CD14-positive monocyte (primary cell): ENCODE data around the gene HTD2. TPM values are rescaled to one million over a fixed set of nuclear protein-coding genes. Genes with fewer than 3 reads are reported as not detected.

Experiments
- DNase-seq, 3 donors: peaks; one replicate each; pipeline ENCODE4 v3.0.0-alpha.2; 2011 to 2022
- H2AFZ ChIP-seq: 2 replicates; pipeline ENCODE4 v1.6.0; 2012; ENCODE audit warnings: mild to moderate bottlenecking, low read depth, low read length, inconsistent platforms; ENCODE audit not compliant: insufficient read depth, poor library complexity, severe bottlenecking
- H3K27ac ChIP-seq, 2 donors: 1 replicate in 1 of 2; 2 replicates in 1 of 2; pipeline ENCODE4 v1.5.1; 2012 to 2013; ENCODE audit warnings: low read length in 2 of 2, control low read depth in 1 of 2, inconsistent platforms in 1 of 2, low read depth in 1 of 2, mild to moderate bottlenecking in 1 of 2
- H3K27me3 ChIP-seq, 2 donors: one replicate each; pipeline versions ENCODE4 v1.6.0 to v1.6.1; 2011 to 2013; ENCODE audit warnings: low read length in 2 of 2; ENCODE audit not compliant: control insufficient read depth in 2 of 2, insufficient read depth in 2 of 2
- H3K36me3 ChIP-seq, 2 donors: replicated peaks in 1 of 2; 1 replicate in 1 of 2; 2 replicates in 1 of 2; pipeline versions ENCODE4 v1.5.1 to v1.6.1; 2012 to 2013; ENCODE audit warnings: low read length in 2 of 2, control low read depth in 1 of 2, inconsistent platforms in 1 of 2, mild to moderate bottlenecking in 1 of 2; ENCODE audit not compliant: insufficient read depth in 2 of 2, control insufficient read depth in 1 of 2
- H3K4me1 ChIP-seq, 2 donors: 1 replicate in 1 of 2; 2 replicates in 1 of 2; pipeline versions ENCODE4 v1.5.1 to v1.6.1; 2012 to 2013; ENCODE audit warnings: low read length in 2 of 2, control low read depth in 1 of 2, inconsistent platforms in 1 of 2, mild to moderate bottlenecking in 1 of 2, moderate library complexity in 1 of 2; ENCODE audit not compliant: insufficient read depth in 2 of 2, control insufficient read depth in 1 of 2
- H3K4me2 ChIP-seq: replicated peaks from 2 replicates; pipeline ENCODE3; 2012; ENCODE audit warnings: low read length, moderate library complexity, mild to moderate bottlenecking; ENCODE audit not compliant: poor library complexity, severe bottlenecking; ENCODE audit errors: extremely low read depth
- H3K4me3 ChIP-seq, 3 experiments: fragments of 200-600 bp in 1 of 3; sonication (generic) in 1 of 3; replicated peaks in 1 of 3; 1 replicate in 2 of 3; 2 replicates in 1 of 3; pipeline ENCODE4 v1.5.1; 2011 to 2013; ENCODE audit warnings: low read length in 3 of 3, mild to moderate bottlenecking in 3 of 3, control low read depth in 2 of 3, low read depth in 2 of 3, inconsistent platforms in 1 of 3, moderate library complexity in 1 of 3
- H3K79me2 ChIP-seq: 2 replicates; pipeline ENCODE4 v1.6.0; 2012; ENCODE audit warnings: mild to moderate bottlenecking, control low read depth, inconsistent platforms, low read length, moderate library complexity; ENCODE audit not compliant: insufficient read depth
- H3K9ac ChIP-seq: 2 replicates; pipeline ENCODE4 v1.6.0; 2017; ENCODE audit warnings: low read length, mild to moderate bottlenecking; ENCODE audit not compliant: insufficient read depth, poor library complexity, severe bottlenecking
- H3K9me3 ChIP-seq, 2 donors: replicated peaks in 1 of 2; 1 replicate in 1 of 2; 2 replicates in 1 of 2; pipeline versions ENCODE4 v1.5.1 to v1.6.1; 2012 to 2013; ENCODE audit warnings: low read length in 2 of 2, control low read depth in 1 of 2; ENCODE audit not compliant: control insufficient read depth in 1 of 2, insufficient read depth in 1 of 2
- H4K20me1 ChIP-seq: 2 replicates; pipeline ENCODE4 v1.6.0; 2012; ENCODE audit warnings: mild to moderate bottlenecking, low read length, control low read depth, moderate library complexity; ENCODE audit not compliant: insufficient read depth
- H3K27ac Mint-ChIP-seq, 7 donors: one replicate each; pipeline ENCODE4 v1.8.0; 2020; ENCODE audit warnings: mild to moderate bottlenecking in 7 of 7, mixed read lengths in 7 of 7, moderate library complexity in 6 of 7, inconsistent platforms in 2 of 7
- H3K27me3 Mint-ChIP-seq, 3 donors: one replicate each; pipeline ENCODE4 v1.8.0; 2021 to 2022; ENCODE audit warnings: low read depth in 3 of 3, mild to moderate bottlenecking in 3 of 3, mixed read lengths in 3 of 3, moderate library complexity in 3 of 3, inconsistent platforms in 1 of 3
- H3K36me3 Mint-ChIP-seq, 2 donors: one replicate each; pipeline ENCODE4 v1.8.0; 2020; ENCODE audit warnings: mixed read lengths in 2 of 2, inconsistent platforms in 1 of 2, mild to moderate bottlenecking in 1 of 2
- H3K4me1 Mint-ChIP-seq: one replicate; pipeline ENCODE4 v1.8.0; 2020; ENCODE audit warnings: mild to moderate bottlenecking, mixed read lengths
- H3K4me3 Mint-ChIP-seq, 2 donors: one replicate each; pipeline ENCODE4 v1.8.0; 2020; ENCODE audit warnings: mild to moderate bottlenecking in 2 of 2, mixed read lengths in 2 of 2, moderate library complexity in 1 of 2
- H3K9me3 Mint-ChIP-seq, 7 donors: one replicate each; pipeline ENCODE4 v1.8.0; 2020 to 2022; ENCODE audit warnings: mixed read lengths in 7 of 7, mild to moderate bottlenecking in 6 of 7, moderate library complexity in 6 of 7, inconsistent platforms in 2 of 7
- CTCF ChIP-seq: fragments of 200-600 bp; IDR thresholded peaks from one replicate; pipeline ENCODE4 v1.8.0; 2022; ENCODE audit warnings: antibody characterized with exemption, mild to moderate bottlenecking
- WGBS: methylation state at CpG from one replicate; pipeline ENCODE4 v1.1.5; 2013; ENCODE audit warnings: missing lambda C conversion rate; ENCODE audit not compliant: insufficient coverage; 5-methylcytosine and 5-hydroxymethylcytosine counted together
- intact Hi-C, 2 donors: fragments of 100-400 bp; cut with micrococcal nuclease; formaldehyde crosslinking; loops; one replicate each; pipeline versions ENCODE4 v1.15.0 to v1.15.1; 2023
- polyA plus RNA-seq, 3 donors: library from polyadenylated mRNA; depleted of rRNA in 1 of 3; unstranded in 2 of 3; stranded (reverse) in 1 of 3; fragments of 300-500 nt in 2 of 3; fragments of >200 nt in 1 of 3; fragmentation: Illumina TruSeq in 2 of 3; gene quantifications; 1 replicate in 2 of 3; 2 replicates in 1 of 3; pipeline ENCODE4 v1.2.3, GENCODE V29; 2012 to 2021

The HTD2 gene
- polyA plus RNA-seq, 3 donors: 4.5 to 17.3 (median 10.5) TPM

DNA sequence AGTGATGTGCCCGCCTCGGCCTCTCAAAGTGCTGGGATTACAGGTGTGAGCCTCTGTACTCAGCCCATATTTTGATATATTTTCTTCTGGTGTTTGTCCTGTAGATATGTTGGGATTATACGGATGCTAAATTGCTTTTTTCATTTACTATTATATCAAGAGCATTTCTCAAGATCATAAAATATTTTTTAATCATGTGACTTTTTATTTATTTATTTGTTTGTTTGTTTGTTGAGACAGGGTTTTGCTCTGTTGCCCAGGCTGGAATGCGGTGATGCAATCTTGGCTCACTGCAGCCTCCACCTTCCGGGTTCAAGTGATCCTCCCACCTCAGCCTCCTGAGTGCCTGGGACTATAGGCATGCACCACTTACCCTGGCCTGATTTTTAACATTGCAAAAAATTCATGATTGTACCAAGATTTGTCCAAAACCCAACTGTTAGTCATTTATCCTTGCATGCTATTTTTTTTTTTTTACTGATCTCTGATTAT is 23.6 kb downstream of the HTD2 start:
- peaks cover 18 to 23% of the 10 kb centered on the region in 2 donors for H3K4me1 ChIP-seq
- 100% methylated on average over 1 of the region's 5 CpGs for WGBS
- DNase-seq: no peak
- no peaks in the 10 kb centered on the region for H4K20me1 ChIP-seq
- peaks cover 27% of the 10 kb centered on the region for H3K79me2 ChIP-seq
- H3K36me3 ChIP-seq: no peaks in the 10 kb centered on the region
- H3K4me3 Mint-ChIP-seq: no peak overlapping the region
- H3K27me3 ChIP-seq: no peaks in the 10 kb centered on the region
- H3K4me2 ChIP-seq: no peak overlapping the region
- no peak overlapping the region for H2AFZ ChIP-seq
- H3K9ac ChIP-seq: no peak overlapping the region
- intact Hi-C loops: loop anchor here (5.0 to 10.0 kb wide), 4 partner anchors 165 to 345 kb away; partner anchors contain the start of genes ACOX2 (in 1 of the 2) and KCTD6 (in 1 of the 2)
- no peaks in the 10 kb centered on the region for H3K36me3 Mint-ChIP-seq
- no peak overlapping the region for H3K4me3 ChIP-seq
- no peak for TF ChIP-seq CTCF
- no peak overlapping the region for H3K27ac Mint-ChIP-seq
- no peaks in the 10 kb centered on the region for H3K9me3 Mint-ChIP-seq
- H3K27me3 Mint-ChIP-seq: peaks cover 0 to 5% (median 2%) of the 10 kb centered on the region in 3 donors
- H3K27ac ChIP-seq: no peak overlapping the region
- H3K4me1 Mint-ChIP-seq: peaks cover 25% of the 10 kb centered on the region
- H3K9me3 ChIP-seq: no peaks in the 10 kb centered on the region

- no peak overlapping the region for H3K4me2 ChIP-seq
- peaks cover 0 to 5% (median 2%) of the 10 kb centered on the region in 3 donors for H3K27me3 Mint-ChIP-seq
- H3K4me3 ChIP-seq: no peak overlapping the region
- H3K9ac ChIP-seq: no peak overlapping the region
- H3K27ac ChIP-seq: no peak overlapping the region
- TF ChIP-seq CTCF: no peak
- H3K9me3 ChIP-seq: no peaks in the 10 kb centered on the region
- H3K36me3 Mint-ChIP-seq: peaks cover 4% of the 10 kb centered on the region in 2 donors
- peak overlapping the region; percentile 83 for H2AFZ ChIP-seq
- H3K36me3 ChIP-seq: no peaks in the 10 kb centered on the region
- H3K4me1 Mint-ChIP-seq: peaks cover 37% of the 10 kb centered on the region
- WGBS: 100% methylated on average over 1 of the region's 4 CpGs
- intact Hi-C loops: loop anchor here (5.0 to 10.0 kb wide), 3 partner anchors 163 to 347 kb away; partner anchors contain the start of gene KCTD6 (in 1 of the 2)
- H3K4me1 ChIP-seq: peaks cover 32 to 37% of the 10 kb centered on the region in 2 donors
- H3K27me3 ChIP-seq: no peaks in the 10 kb centered on the region
- H3K9me3 Mint-ChIP-seq: no peaks in the 10 kb centered on the region
- no peaks in the 10 kb centered on the region for H4K20me1 ChIP-seq
- DNase-seq: no peak
- peak overlapping the region in 2 of 7 donors; percentile 54 to 67 for H3K27ac Mint-ChIP-seq
- peaks cover 35% of the 10 kb centered on the region for H3K79me2 ChIP-seq
- H3K4me3 Mint-ChIP-seq: peak overlapping the region; percentile 67 to 78
Observed at GRCh38 chr3:58331593-58332152, 25.4 kb downstream of the HTD2 start.
